ENCODE data around the gene PLCL1. TPM values are rescaled to one million over a fixed set of nuclear protein-coding genes. Genes with fewer than 3 reads are reported as not detected.

PLCL1 gene
- total RNA-seq, 1 experiment from 2014 or later, result not detected

- H3K4me2 ChIP-seq, result no peak overlapping the region
- H3F3A ChIP-seq (ENCODE audit: insufficient read depth, low read depth), result no peaks in the 10 kb centered on the region
- ChIA-PET POLR2A (ENCODE audit: unreplicated experiment) (no interaction called here), CTCF (no interaction called here)
- no peak overlapping the region for H2AFZ ChIP-seq
- no peak overlapping the region for H3K4me3 ChIP-seq
- H3K9me2 ChIP-seq (ENCODE audit: insufficient read depth), result no peaks in the 10 kb centered on the region
- no peaks in the 10 kb centered on the region for H3K9me3 ChIP-seq (ENCODE audit: insufficient read depth, low read depth)
- H3K27ac ChIP-seq, result no peak overlapping the region
- no peaks in the 10 kb centered on the region for H4K20me1 ChIP-seq (ENCODE audit: insufficient read depth)
- no TSS peak for BruUV-seq (replicated peaks)
- H3K79me2 ChIP-seq (ENCODE audit: low read depth), result no peaks in the 10 kb centered on the region
- intact Hi-C loops (cut with micrococcal nuclease; ENCODE audit: unreplicated experiment), result no loop called here
- no peak for DNase-seq
- no peaks in the 10 kb centered on the region for H3K27me3 ChIP-seq (ENCODE audit: insufficient read depth, low read depth)
- no peaks in the 10 kb centered on the region for H3K4me1 ChIP-seq (replicated peaks; ENCODE audit: insufficient read depth)
- TF ChIP-seq CTCF (conservative IDR thresholded peaks at IDR 0.05) (no peak), EZH2 (IDR thresholded peaks at IDR 0.05; ENCODE audit: low read depth) (no peak)
- H3K36me3 ChIP-seq (ENCODE audit: low read depth), result no peaks in the 10 kb centered on the region
These were observed 330.0 kb downstream of the PLCL1 start for GRCh38 chr2:198134293-198134955.

- no peak overlapping the region for H3K4me3 ChIP-seq
- no peak overlapping the region for H3K27ac ChIP-seq
- no peak for TF ChIP-seq CTCF (conservative IDR thresholded peaks at IDR 0.05)
- no peak for TF ChIP-seq EZH2 (IDR thresholded peaks at IDR 0.05; ENCODE audit: low read depth)
- H4K20me1 ChIP-seq (ENCODE audit: insufficient read depth), result no peaks in the 10 kb centered on the region
- no peak overlapping the region for H3K4me2 ChIP-seq
- no TSS peak for BruUV-seq (replicated peaks)
- H3K4me1 ChIP-seq (replicated peaks; ENCODE audit: insufficient read depth), result no peaks in the 10 kb centered on the region
- no peaks in the 10 kb centered on the region for H3K27me3 ChIP-seq (ENCODE audit: insufficient read depth, low read depth)
- no peak for DNase-seq
- no peaks in the 10 kb centered on the region for H3K79me2 ChIP-seq (ENCODE audit: low read depth)
- H3K9me2 ChIP-seq (ENCODE audit: insufficient read depth), result no peaks in the 10 kb centered on the region
- no peaks in the 10 kb centered on the region for H3F3A ChIP-seq (ENCODE audit: insufficient read depth, low read depth)
- no peaks in the 10 kb centered on the region for H3K9me3 ChIP-seq (ENCODE audit: insufficient read depth, low read depth)
- H2AFZ ChIP-seq, result no peak overlapping the region
- intact Hi-C loops (cut with micrococcal nuclease; ENCODE audit: unreplicated experiment), result no loop called here
- H3K36me3 ChIP-seq (ENCODE audit: low read depth), result no peaks in the 10 kb centered on the region
- CTCF ChIA-PET, result no interaction called here
- POLR2A ChIA-PET (ENCODE audit: unreplicated experiment), result no interaction called here
These were observed 331.1 kb downstream of the PLCL1 start for GRCh38 chr2:198135481-198135934.

- H3K4me1 ChIP-seq (replicated peaks; ENCODE audit: insufficient read depth), result no peaks in the 10 kb centered on the region
- no peaks in the 10 kb centered on the region for H3F3A ChIP-seq (ENCODE audit: insufficient read depth, low read depth)
- H3K36me3 ChIP-seq (ENCODE audit: low read depth), result no peaks in the 10 kb centered on the region
- ChIA-PET CTCF (no interaction called here), POLR2A (ENCODE audit: unreplicated experiment) (no interaction called here)
- H3K9me2 ChIP-seq (ENCODE audit: insufficient read depth), result no peaks in the 10 kb centered on the region
- no peak overlapping the region for H2AFZ ChIP-seq
- H3K9me3 ChIP-seq (ENCODE audit: insufficient read depth, low read depth), result no peaks in the 10 kb centered on the region
- no peak overlapping the region for H3K27ac ChIP-seq
- BruUV-seq (replicated peaks), result no TSS peak
- intact Hi-C loops (cut with micrococcal nuclease; ENCODE audit: unreplicated experiment), result no loop called here
- no peak overlapping the region for H3K4me2 ChIP-seq
- H4K20me1 ChIP-seq (ENCODE audit: insufficient read depth), result no peaks in the 10 kb centered on the region
- TF ChIP-seq CTCF (conservative IDR thresholded peaks at IDR 0.05), result no peak
- no peak for TF ChIP-seq EZH2 (IDR thresholded peaks at IDR 0.05; ENCODE audit: low read depth)
- H3K4me3 ChIP-seq, result no peak overlapping the region
- H3K27me3 ChIP-seq (ENCODE audit: insufficient read depth, low read depth), result no peaks in the 10 kb centered on the region
- H3K79me2 ChIP-seq (ENCODE audit: low read depth), result no peaks in the 10 kb centered on the region
- DNase-seq, result no peak
These were observed 331.7 kb downstream of the PLCL1 start for GRCh38 chr2:198136142-198136541.

All from PC-9 (cell line).